Measurements from ENCODE around the gene GLP1R.

GRCh38 chr6:39072830-39073229 is 24.2 kb downstream of the GLP1R start:
- TF ChIP-seq GATA3 (IDR thresholded peaks at IDR 0.05; ENCODE audit: low read depth, low read length) (no peak), GATA2 (IDR thresholded peaks at IDR 0.05; ENCODE audit: low read depth, low read length) (no peak)

Measured in SH-SY5Y (cell line).